Hepatocyte (in vitro differentiated cells): ENCODE data around the gene STK17A. TPM values are rescaled to one million over a fixed set of nuclear protein-coding genes. Genes with fewer than 3 reads are reported as not detected.
A peak's percentile ranks its signal among the peaks of the same experiment; 100 is the strongest.
"Not testable (repeated sequence)": the region's sequence is repeated elsewhere in the genome, so short reads cannot be mapped to it uniquely, and the experiment has no call there.

Experiments
- DNase-seq: peaks from one replicate; pipeline ENCODE4 v3.0.0-alpha.2; 2016; ENCODE audit warnings: low spot score
- H2AFZ ChIP-seq: fragments of 200-600 bp; sonication (generic); 2 replicates; pipeline ENCODE4 v1.6.0; 2016; ENCODE audit warnings: antibody characterized with exemption, mild to moderate bottlenecking
- H3K27ac ChIP-seq: fragments of 200-600 bp; sonication (generic); 2 replicates; pipeline ENCODE4 v1.5.1; 2016; ENCODE audit warnings: mild to moderate bottlenecking
- H3K27me3 ChIP-seq: fragments of 200-600 bp; sonication (generic); 2 replicates; pipeline ENCODE4 v1.6.1; 2016
- H3K36me3 ChIP-seq: fragments of 200-600 bp; sonication (generic); replicated peaks from 2 replicates; pipeline ENCODE4 v1.5.1; 2016; ENCODE audit warnings: low read depth; ENCODE audit not compliant: insufficient read depth
- H3K4me1 ChIP-seq: fragments of 200-600 bp; sonication (generic); 2 replicates; pipeline ENCODE4 v1.5.1; 2016; ENCODE audit warnings: mild to moderate bottlenecking, moderate library complexity; ENCODE audit not compliant: insufficient read depth
- H3K4me2 ChIP-seq: fragments of 200-600 bp; sonication (generic); 2 replicates; pipeline ENCODE4 v1.6.0; 2016
- H3K4me3 ChIP-seq: fragments of 200-600 bp; sonication (generic); 2 replicates; pipeline ENCODE4 v1.5.1; 2016; ENCODE audit warnings: mild to moderate bottlenecking
- H3K79me2 ChIP-seq: fragments of 200-600 bp; sonication (generic); 2 replicates; pipeline ENCODE4 v1.6.0; 2017; ENCODE audit warnings: mild to moderate bottlenecking
- H3K9me2 ChIP-seq: fragments of 200-600 bp; sonication (generic); replicated peaks from 2 replicates; pipeline ENCODE4 v1.6.0; 2017; ENCODE audit warnings: mild to moderate bottlenecking; ENCODE audit not compliant: insufficient read depth
- H3K9me3 ChIP-seq: fragments of 200-600 bp; sonication (generic); 2 replicates; pipeline ENCODE4 v1.5.1; 2016; ENCODE audit warnings: low read depth, mild to moderate bottlenecking
- H4K20me1 ChIP-seq: fragments of 200-600 bp; sonication (generic); 2 replicates; pipeline ENCODE4 v1.6.0; 2016; ENCODE audit warnings: mild to moderate bottlenecking; ENCODE audit not compliant: insufficient read depth, poor library complexity, severe bottlenecking
- CTCF ChIP-seq: fragments of 200-600 bp; sonication (generic); IDR thresholded peaks from 2 replicates; pipeline ENCODE4 v1.5.1; 2016; ENCODE audit warnings: antibody characterized with exemption, mild to moderate bottlenecking; ENCODE audit not compliant: poor library complexity
- EZH2 ChIP-seq: fragments of 200-600 bp; sonication (generic); IDR thresholded peaks from 2 replicates; pipeline ENCODE4 v1.6.1; 2016; ENCODE audit warnings: antibody characterized with exemption, mild to moderate bottlenecking, borderline replicate concordance
- EZH2phosphoT487 ChIP-seq: fragments of 200-600 bp; sonication (generic); IDR thresholded peaks from one replicate; pipeline ENCODE4 v1.6.1; 2018; ENCODE audit warnings: antibody characterized with exemption, mild to moderate bottlenecking, low read depth, moderate library complexity; ENCODE audit not compliant: unreplicated experiment, severe bottlenecking
- WGBS: methylation state at CpG from one replicate; pipeline ENCODE4 v1.1.6; 2016; ENCODE audit warnings: low lambda C conversion rate; ENCODE audit errors: missing lambda C conversion rate; 5-methylcytosine and 5-hydroxymethylcytosine counted together
- polyA plus RNA-seq: library from polyadenylated mRNA; unstranded; fragments of >200 nt; fragmentation: Nextera tagmentation; extraction: Ambion mirVana; gene quantifications from 2 replicates; pipeline ENCODE4 v1.2.1, GENCODE V29; 2016
- total RNA-seq: library from RNA; depleted of rRNA; stranded (reverse); fragments of >200 nt; gene quantifications from 2 replicates; pipeline ENCODE4 v1.2.3, GENCODE V29; 2014

STK17A gene
- total and polyA plus RNA-seq, 2 experiments from 2014 or later: 21.1 to 23.6 TPM

- Histone ChIP-seq H3K4me1 (no peaks in the 10 kb centered on the region), H3K4me2 (no peak overlapping the region), H2AFZ (peak overlapping the region; percentile 35), H3K4me3 (no peak overlapping the region), H3K9me3 (no peaks in the 10 kb centered on the region), H3K27me3 (no peaks in the 10 kb centered on the region), H4K20me1 (no peaks in the 10 kb centered on the region), H3K36me3 (no peaks in the 10 kb centered on the region), H3K27ac (peak overlapping the region; percentile 58), H3K9me2 (no peaks in the 10 kb centered on the region), H3K79me2 (no peaks in the 10 kb centered on the region)
- 58% methylated on average over 1 of the region's 1 CpG for WGBS
- no peak for TF ChIP-seq CTCF
- no peak for TF ChIP-seq EZH2
- peak; percentile 16 for DNase-seq
Measured at GRCh38 chr7:43572516-43573049, 10.3 kb upstream of the STK17A start.

GRCh38 chr7:43573832-43574231 is 9.1 kb upstream of the STK17A start:
- not testable (repeated sequence) for H2AFZ ChIP-seq, DNase-seq
- WGBS: 95% methylated on average over 2 of the region's 2 CpGs

GRCh38 chr7:43575506-43575905 is 7.4 kb upstream of the STK17A start:
- Histone ChIP-seq H3K79me2 (no peaks in the 10 kb centered on the region), H3K4me2 (no peak overlapping the region), H3K4me3 (no peak overlapping the region), H3K27me3 (no peaks in the 10 kb centered on the region), H2AFZ (no peak overlapping the region), H3K9me2 (no peaks in the 10 kb centered on the region), H4K20me1 (no peaks in the 10 kb centered on the region), H3K36me3 (no peaks in the 10 kb centered on the region), H3K27ac (no peak overlapping the region), H3K9me3 (no peaks in the 10 kb centered on the region), H3K4me1 (no peaks in the 10 kb centered on the region)
- DNase-seq: no peak
- 92% methylated on average over 6 of the region's 6 CpGs for WGBS
- no peak for TF ChIP-seq EZH2phosphoT487
- TF ChIP-seq EZH2: no peak
- TF ChIP-seq CTCF: no peak

More at GRCh38 chr7:43573832-43574231, 9.1 kb upstream of the STK17A start:
- not testable (repeated sequence) for H3K4me1 ChIP-seq, H3K9me3 ChIP-seq, H3K27me3 ChIP-seq, H3K36me3 ChIP-seq, H3K27ac ChIP-seq, H3K79me2 ChIP-seq, H3K4me3 ChIP-seq, H3K4me2 ChIP-seq, H3K9me2 ChIP-seq, H4K20me1 ChIP-seq

DNA sequence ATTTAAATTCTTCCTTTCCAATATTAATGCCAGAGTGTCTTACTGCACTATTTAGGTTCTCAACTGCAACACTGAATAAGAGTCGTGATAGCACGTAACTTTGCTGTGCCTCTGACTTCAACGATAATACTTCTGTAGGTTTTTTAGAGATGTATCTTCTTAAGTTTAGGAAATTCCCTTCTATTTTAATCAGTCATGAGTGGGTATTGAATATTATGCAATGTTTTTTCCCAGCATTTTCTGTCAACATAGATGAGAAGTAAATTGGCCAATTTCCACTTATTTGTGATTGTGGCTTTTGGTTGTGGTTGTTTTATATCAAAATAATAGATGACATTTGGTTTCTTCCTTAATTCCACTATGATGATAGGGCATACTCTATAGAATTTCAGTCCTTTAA is 6.7 kb upstream of the STK17A start:
- H3K36me3 ChIP-seq: no peaks in the 10 kb centered on the region
- H3K27me3 ChIP-seq: no peaks in the 10 kb centered on the region
- no peak overlapping the region for H3K4me3 ChIP-seq
- WGBS: 93% methylated on average over 3 of the region's 3 CpGs
- TF ChIP-seq CTCF (no peak), EZH2phosphoT487 (no peak), EZH2 (no peak)
- no peaks in the 10 kb centered on the region for H3K4me1 ChIP-seq
- no peak overlapping the region for H2AFZ ChIP-seq
- no peak for DNase-seq
- no peak overlapping the region for H3K4me2 ChIP-seq
- no peaks in the 10 kb centered on the region for H3K9me2 ChIP-seq
- H3K27ac ChIP-seq: no peak overlapping the region
- no peaks in the 10 kb centered on the region for H4K20me1 ChIP-seq
- no peaks in the 10 kb centered on the region for H3K79me2 ChIP-seq
- H3K9me3 ChIP-seq: no peaks in the 10 kb centered on the region
